PC-3 (cell line): Measurements from ENCODE around the gene RANGAP1. TPM values are rescaled to one million over a fixed set of nuclear protein-coding genes. Genes with fewer than 3 reads are reported as not detected.

ENCODE experiments used
- ATAC-seq: fragments of 200-7000 bp; cut with Tn5 transposase; 2 replicates; pipeline ENCODE4 v1.9.1; 2020; ENCODE audit warnings: mild to moderate bottlenecking, moderate library complexity
- BruUV-seq: library from RNA; stranded (reverse); fragments of 400-500 nt; replicated peaks from 2 replicates; lab custom pipeline; 2021; lab: Mats Ljungman, UMichigan
- CTCF ChIA-PET: fragments of 300-600 bp; sonication (Branson Sonifier 250); formaldehyde crosslinking; loops from one replicate; lab custom pipeline; 2022; ENCODE audit warnings: antibody characterized with exemption; lab: Charles Lee
- POLR2A ChIA-PET: fragments of 300-600 bp; sonication (Branson Sonifier 250); formaldehyde crosslinking; loops from one replicate; lab custom pipeline; 2022; ENCODE audit warnings: antibody characterized with exemption; ENCODE audit not compliant: unreplicated experiment; lab: Charles Lee
- DNase-seq: peaks from one replicate; pipeline ENCODE4 v3.0.0-alpha.2; 2015
- H2AFZ ChIP-seq: fragments of 300-600 bp; sonication (generic); 2 replicates; pipeline ENCODE4 v1.6.0; 2016; ENCODE audit warnings: antibody characterized with exemption, low read length
- H3F3A ChIP-seq: fragments of 300-600 bp; sonication (generic); one replicate; pipeline ENCODE4 v1.6.0; 2017; ENCODE audit warnings: antibody characterized with exemption, low read length, control low read depth, mild to moderate bottlenecking; ENCODE audit not compliant: unreplicated experiment
- H3K27ac ChIP-seq: fragments of 300-600 bp; sonication (generic); 2 replicates; pipeline ENCODE4 v1.5.1; 2016; ENCODE audit warnings: mild to moderate bottlenecking, low read length
- H3K27me3 ChIP-seq: fragments of 300-600 bp; sonication (generic); 2 replicates; pipeline ENCODE4 v1.6.1; 2016; ENCODE audit warnings: low read length, mixed read lengths
- H3K36me3 ChIP-seq: fragments of 300-600 bp; sonication (generic); 2 replicates; pipeline ENCODE4 v1.6.1; 2016; ENCODE audit warnings: low read depth, mixed run types, low read length, mixed read lengths
- H3K4me1 ChIP-seq: fragments of 300-600 bp; sonication (generic); 2 replicates; pipeline ENCODE4 v1.5.1; 2016; ENCODE audit warnings: low read length; ENCODE audit not compliant: insufficient read depth
- H3K4me2 ChIP-seq: fragments of 300-600 bp; sonication (generic); 2 replicates; pipeline ENCODE4 v1.6.0; 2016; ENCODE audit warnings: low read length
- H3K4me3 ChIP-seq: fragments of 300-600 bp; sonication (generic); 2 replicates; pipeline ENCODE4 v1.5.1; 2016; ENCODE audit warnings: mild to moderate bottlenecking, low read length, mixed read lengths
- H3K79me2 ChIP-seq: fragments of 300-600 bp; sonication (generic); 2 replicates; pipeline ENCODE4 v1.6.1; 2017; ENCODE audit warnings: low read length, mixed read lengths
- H3K9ac ChIP-seq: fragments of 300-600 bp; sonication (generic); 2 replicates; pipeline ENCODE4 v1.6.0; 2016; ENCODE audit warnings: mild to moderate bottlenecking, low read length
- H3K9me2 ChIP-seq: fragments of 300-600 bp; sonication (generic); replicated peaks from 2 replicates; pipeline ENCODE4 v1.6.1; 2016; ENCODE audit warnings: mixed run types, low read length, mixed read lengths
- H3K9me3 ChIP-seq: fragments of 300-600 bp; sonication (generic); 2 replicates; pipeline ENCODE4 v1.6.1; 2016; ENCODE audit warnings: low read length, mixed read lengths
- H4K20me1 ChIP-seq: fragments of 300-600 bp; sonication (generic); 2 replicates; pipeline ENCODE4 v1.6.1; 2016; ENCODE audit warnings: low read length, mixed read lengths
- CTCF ChIP-seq: fragments of 300-600 bp; sonication (generic); conservative IDR thresholded peaks from 2 replicates; pipeline ENCODE4 v1.5.1; 2017; ENCODE audit warnings: antibody characterized with exemption, low read depth, mild to moderate bottlenecking, low read length
- EZH2 ChIP-seq: fragments of 300-600 bp; sonication (generic); IDR thresholded peaks from one replicate; pipeline ENCODE4 v1.6.1; 2017; ENCODE audit warnings: antibody characterized with exemption, mild to moderate bottlenecking, low read length; ENCODE audit not compliant: unreplicated experiment
- EZH2phosphoT487 ChIP-seq: fragments of 300-600 bp; sonication (generic); IDR thresholded peaks from 2 replicates; pipeline ENCODE4 v1.6.1; 2018; ENCODE audit warnings: mild to moderate bottlenecking, antibody characterized with exemption, low read length, borderline replicate concordance
- intact Hi-C: fragments of 100-400 bp; cut with micrococcal nuclease; formaldehyde crosslinking; loops from 2 replicates; pipeline ENCODE4 v1.9.0; 2023
- total RNA-seq: library from RNA; depleted of rRNA; stranded (reverse); fragments of >200 nt; gene quantifications from 2 replicates; pipeline ENCODE4 v1.2.3, GENCODE V29; 2014

The RANGAP1 gene
- total RNA-seq, 1 experiment from 2014 or later, result 99.0 TPM

GRCh38 chr22:41240377-41241132 is 45.4 kb downstream of the RANGAP1 start, which contains the start of gene CHADL:
Gene CHADL, minus strand, starts transcription at chr22:41240931. Its CDS starts 50 bp downstream, at chr22:41240881.
- H3K9ac ChIP-seq, result no peak within 1 kb of the TSS
- no peak for ATAC-seq
- H3K4me2 ChIP-seq, result no peak within 1 kb of the TSS
- H3K4me1 ChIP-seq, result 0 out of 2 replicates have a peak, but pooled peaks cover 3% of the 10 kb centered on the region
- no peaks in the 10 kb centered on the region for H3K79me2 ChIP-seq
- H3K9me3 ChIP-seq, result no peaks in the 10 kb centered on the region
- TF ChIP-seq EZH2phosphoT487 (no peak), CTCF (no peak), EZH2 (no peak)
- no TSS peak for BruUV-seq
- no peak within 1 kb of the TSS for H2AFZ ChIP-seq
- H4K20me1 ChIP-seq, result no peaks in the 10 kb centered on the region
- H3K27ac ChIP-seq, result no peak within 1 kb of the TSS
- no peak within 1 kb of the TSS for H3K4me3 ChIP-seq
- no peaks in the 10 kb centered on the region for H3F3A ChIP-seq
- ChIA-PET POLR2A (no interaction called here), CTCF (no interaction called here)
- intact Hi-C loops, result no loop called here
- no peaks in the 10 kb centered on the region for H3K9me2 ChIP-seq
- DNase-seq, result no peak
- H3K27me3 ChIP-seq, result no peaks in the 10 kb centered on the region
- no peaks in the 10 kb centered on the region for H3K36me3 ChIP-seq

- DNase-seq, result no peak
- Histone ChIP-seq H3K36me3 (no peaks in the 10 kb centered on the region), H2AFZ (no peak overlapping the region), H3K9ac (no peak overlapping the region), H3F3A (no peaks in the 10 kb centered on the region), H4K20me1 (no peaks in the 10 kb centered on the region), H3K9me3 (no peaks in the 10 kb centered on the region), H3K9me2 (no peaks in the 10 kb centered on the region), H3K4me3 (no peak overlapping the region), H3K79me2 (no peaks in the 10 kb centered on the region), H3K27ac (no peak overlapping the region), H3K27me3 (no peaks in the 10 kb centered on the region), H3K4me1 (0 out of 2 replicates have a peak, but pooled peaks cover 3% of the 10 kb centered on the region), H3K4me2 (no peak overlapping the region)
- ATAC-seq, result no peak
- ChIA-PET POLR2A (no interaction called here), CTCF (no interaction called here)
- no TSS peak for BruUV-seq
- intact Hi-C loops, result no loop called here
- no peak for TF ChIP-seq EZH2phosphoT487
- no peak for TF ChIP-seq CTCF
- no peak for TF ChIP-seq EZH2
Measured at GRCh38 chr22:41239443-41240128, 46.4 kb downstream of the RANGAP1 start.
